SW 1271 (cell line): ENCODE measurements around the gene PPP1R37.
"Not testable (repeated sequence)": the region's sequence is repeated elsewhere in the genome, so short reads cannot be mapped to it uniquely, and the experiment has no call there.

Experiments
- DNase-seq, 2 experiments: peaks; one replicate each; lab custom pipeline; 2025; lab: John Stamatoyannopoulos, UW

PPP1R37 gene

GRCh38 chr19:45115809-45116615, 23.0 kb downstream of the PPP1R37 start:
- no peak for DNase-seq

GRCh38 chr19:45117167-45117594, 24.2 kb downstream of the PPP1R37 start:
- no peak for DNase-seq

- no peak for DNase-seq
Observed at GRCh38 chr19:45117671-45118070, 24.7 kb downstream of the PPP1R37 start.

- DNase-seq = no peak
Observed at GRCh38 chr19:45118106-45118505, 25.1 kb downstream of the PPP1R37 start.

GRCh38 chr19:45118591-45119355, 25.8 kb downstream of the PPP1R37 start:
- DNase-seq = not testable (repeated sequence)

GRCh38 chr19:45119582-45119981, 26.6 kb downstream of the PPP1R37 start:
- DNase-seq = no peak

GRCh38 chr19:45121827-45122345, 28.9 kb downstream of the PPP1R37 start:
- DNase-seq = no peak

GRCh38 chr19:45122832-45123231, 29.9 kb downstream of the PPP1R37 start:
- DNase-seq = no peak

GRCh38 chr19:45123440-45123850, 30.5 kb downstream of the PPP1R37 start:
- no peak for DNase-seq

GRCh38 chr19:45124021-45124420, 31.0 kb downstream of the PPP1R37 start:
- no peak for DNase-seq

GRCh38 chr19:45125360-45125759, 32.4 kb downstream of the PPP1R37 start:
- DNase-seq = no peak

GRCh38 chr19:45125975-45126493, 33.1 kb downstream of the PPP1R37 start:
- peak in 1 of 2 experiments; percentile 27 for DNase-seq

- DNase-seq = no peak
Observed at GRCh38 chr19:45126654-45127053, 33.7 kb downstream of the PPP1R37 start.

GRCh38 chr19:45128146-45128545, 35.2 kb downstream of the PPP1R37 start:
- no peak for DNase-seq

- no peak for DNase-seq
Observed at GRCh38 chr19:45128806-45129205, 35.8 kb downstream of the PPP1R37 start.

GRCh38 chr19:45130236-45130635, 37.3 kb downstream of the PPP1R37 start:
- DNase-seq = no peak

- DNase-seq = no peak
Observed at GRCh38 chr19:45130888-45131615, 38.1 kb downstream of the PPP1R37 start.

- DNase-seq = no peak
Observed at GRCh38 chr19:45133661-45134060, 40.7 kb downstream of the PPP1R37 start.

GRCh38 chr19:45135176-45135885, 42.4 kb downstream of the PPP1R37 start:
- no peak for DNase-seq

GRCh38 chr19:45136507-45137178, 43.7 kb downstream of the PPP1R37 start:
- no peak for DNase-seq
